GM13977 (cell line): Measurements from ENCODE around the gene IL18R1.

Source experiments
- DNase-seq: peaks from one replicate; pipeline ENCODE4 v3.0.0; 2012; ENCODE audit warnings: low spot score
- in situ Hi-C: fragments of 300-500 bp; cut with MboI; formaldehyde crosslinking; loops from one replicate; pipeline ENCODE4 v1.12.0; 2022; ENCODE audit warnings: low sequenced_read_pairs, low pct_unique_long_range_greater_than_20kb, mixed read lengths, inconsistent platforms; ENCODE audit not compliant: unreplicated experiment
- TF ChIP-seq, protein P1 (sequence below): IDR thresholded peaks from 2 replicates; pipeline ENCODE4 v1.5.1; 2012; ENCODE audit warnings: mild to moderate bottlenecking, control low read depth; ENCODE audit not compliant: insufficient read depth; ENCODE audit errors: extremely low read depth, missing control alignments

The IL18R1 gene

GRCh38 chr2:102438578-102438977 lies 83.0 kb downstream of the IL18R1 start:
- TF ChIP-seq, protein P1, sequence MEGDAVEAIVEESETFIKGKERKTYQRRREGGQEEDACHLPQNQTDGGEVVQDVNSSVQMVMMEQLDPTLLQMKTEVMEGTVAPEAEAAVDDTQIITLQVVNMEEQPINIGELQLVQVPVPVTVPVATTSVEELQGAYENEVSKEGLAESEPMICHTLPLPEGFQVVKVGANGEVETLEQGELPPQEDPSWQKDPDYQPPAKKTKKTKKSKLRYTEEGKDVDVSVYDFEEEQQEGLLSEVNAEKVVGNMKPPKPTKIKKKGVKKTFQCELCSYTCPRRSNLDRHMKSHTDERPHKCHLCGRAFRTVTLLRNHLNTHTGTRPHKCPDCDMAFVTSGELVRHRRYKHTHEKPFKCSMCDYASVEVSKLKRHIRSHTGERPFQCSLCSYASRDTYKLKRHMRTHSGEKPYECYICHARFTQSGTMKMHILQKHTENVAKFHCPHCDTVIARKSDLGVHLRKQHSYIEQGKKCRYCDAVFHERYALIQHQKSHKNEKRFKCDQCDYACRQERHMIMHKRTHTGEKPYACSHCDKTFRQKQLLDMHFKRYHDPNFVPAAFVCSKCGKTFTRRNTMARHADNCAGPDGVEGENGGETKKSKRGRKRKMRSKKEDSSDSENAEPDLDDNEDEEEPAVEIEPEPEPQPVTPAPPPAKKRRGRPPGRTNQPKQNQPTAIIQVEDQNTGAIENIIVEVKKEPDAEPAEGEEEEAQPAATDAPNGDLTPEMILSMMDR, result no peak
- DNase-seq, result no peak
- in situ Hi-C loops, result loop anchor here (10.0 to 25.0 kb wide), 2 partner anchors 126 to 184 kb away; partner anchors contain the start of gene IL1RL1

DNA sequence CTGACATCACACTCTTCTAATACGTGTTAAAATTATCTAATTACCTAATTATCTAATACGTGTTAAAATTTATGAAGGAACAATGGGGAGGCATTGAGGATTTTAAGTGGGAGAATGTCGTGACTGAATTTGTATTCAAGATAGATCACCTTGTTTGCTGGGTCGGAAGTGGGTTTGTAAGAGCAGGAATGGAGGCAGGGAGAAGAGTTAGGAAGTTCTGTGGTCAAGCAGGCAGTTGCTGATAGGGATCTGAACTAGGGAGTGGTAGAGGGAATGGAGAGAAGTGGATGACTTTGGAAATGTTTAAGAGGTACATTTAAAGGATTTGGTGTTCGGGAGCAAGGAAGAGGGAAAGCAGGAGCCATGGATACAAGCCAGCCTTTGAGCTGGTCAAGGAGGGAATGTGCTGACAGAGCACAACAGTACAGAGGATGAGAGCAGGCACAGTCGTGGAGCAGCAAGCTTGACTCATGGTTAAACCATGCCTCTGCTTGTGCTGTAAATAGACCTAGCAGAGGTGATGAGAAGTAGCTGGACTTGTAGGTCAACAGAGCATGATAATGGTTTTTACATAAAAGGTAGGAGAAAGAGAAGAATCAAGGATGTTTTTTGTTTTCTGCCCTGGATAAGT lies 83.6 kb downstream of the IL18R1 start:
- TF ChIP-seq, protein P1, result no peak
- DNase-seq, result no peak
- in situ Hi-C loops, result loop anchor here (10.0 to 25.0 kb wide), 2 partner anchors 127 to 184 kb away; partner anchors contain the start of gene IL1RL1

- in situ Hi-C loops, result loop anchor here (10.0 to 25.0 kb wide), 2 partner anchors 131 to 418 kb away; partner anchors contain the start of gene IL1RL1
- TF ChIP-seq, protein P1, result peak; percentile 82
- DNase-seq, result peak; percentile 60
These were observed 87.6 kb downstream of the IL18R1 start for GRCh38 chr2:102442967-102443828.

- DNase-seq, result no peak
- in situ Hi-C loops, result loop anchor here (10.0 to 25.0 kb wide), 2 partner anchors 132 to 419 kb away; partner anchors contain the start of gene IL1RL1
- TF ChIP-seq, protein P1, result no peak
These were observed 88.6 kb downstream of the IL18R1 start for GRCh38 chr2:102444233-102444632.

- in situ Hi-C loops, result loop anchor here (10.0 to 25.0 kb wide), 2 partner anchors 135 to 422 kb away; partner anchors contain the start of gene IL1RL1
- TF ChIP-seq, protein P1, result no peak
- DNase-seq, result no peak
These were observed 91.3 kb downstream of the IL18R1 start for GRCh38 chr2:102446936-102447335.
